Measurements from ENCODE around the gene HS3ST3B1. TPM values are rescaled to one million over a fixed set of nuclear protein-coding genes. Genes with fewer than 3 reads are reported as not detected.

The HS3ST3B1 gene
- total and polyA plus RNA-seq, 2 experiments from 2014 or later, result 8.1 to 17.7 TPM

GRCh38 chr17:14311186-14311705 is 10.4 kb downstream of the HS3ST3B1 start:
- TF ChIP-seq NANOG (IDR thresholded peaks at IDR 0.05; ENCODE audit: borderline replicate concordance) (no peak), ZNF331 (CRISPR knock-in tag; IDR thresholded peaks at IDR 0.05; ENCODE audit: low read depth) (no peak), ZNF114 (CRISPR knock-in tag; IDR thresholded peaks at IDR 0.05) (no peak), STAT1 (IDR thresholded peaks at IDR 0.05; ENCODE audit: unreplicated experiment) (no peak), REST (IDR thresholded peaks at IDR 0.05; ENCODE audit: unreplicated experiment) (no peak), ETS1 (IDR thresholded peaks at IDR 0.05) (no peak), EZH2phosphoT487 (IDR thresholded peaks at IDR 0.05; ENCODE audit: unreplicated experiment) (no peak), ZNF462 (CRISPR knock-in tag; IDR thresholded peaks at IDR 0.05) (no peak), CREB1 (CRISPR knock-in tag; IDR thresholded peaks at IDR 0.05; ENCODE audit: low read depth) (no peak), JUNB (IDR thresholded peaks at IDR 0.05; ENCODE audit: unreplicated experiment) (no peak), POLR2AphosphoS5 (IDR thresholded peaks at IDR 0.05; ENCODE audit: low read depth) (no peak), EZH2 (IDR thresholded peaks at IDR 0.05; ENCODE audit: low read depth, unreplicated experiment) (no peak), CTCF (conservative IDR thresholded peaks at IDR 0.05; ENCODE audit: low read depth in 2 of 2) (no peak)
- H3K4me1 Mint-ChIP-seq, result peaks cover 62% of the 10 kb centered on the region
- DNase-seq (ENCODE audit: low spot score), result no peak
- no peak overlapping the region for H3K27ac Mint-ChIP-seq
- no peaks in the 10 kb centered on the region for H3K9me2 ChIP-seq (ENCODE audit: insufficient read depth)
- no peak for ATAC-seq
- peaks cover 60% of the 10 kb centered on the region for H3K4me1 ChIP-seq (ENCODE audit: insufficient read depth)
- peaks cover 5% of the 10 kb centered on the region; the same call in 2 of the 3 replicates for H3K9me3 Mint-ChIP-seq
- H3K79me2 ChIP-seq (replicated peaks; ENCODE audit: insufficient read depth), result peaks cover 49% of the 10 kb centered on the region
- peaks cover 4% of the 10 kb centered on the region; the same call in 1 of the 2 replicates for H3F3A ChIP-seq (replicated peaks; ENCODE audit: low read depth)
- no peak overlapping the region; the same call in 1 of the 2 replicates for H3K4me3 ChIP-seq
- H3K36me3 Mint-ChIP-seq (ENCODE audit: low read depth), result peaks cover 18% of the 10 kb centered on the region
- H3K27ac ChIP-seq (ENCODE audit: low read depth), result no peak overlapping the region
- no peaks in the 10 kb centered on the region for H4K20me1 ChIP-seq (replicated peaks; ENCODE audit: insufficient read depth)
- peaks cover 4% of the 10 kb centered on the region for H3K27me3 ChIP-seq (ENCODE audit: insufficient read depth)
- H3K36me3 ChIP-seq (ENCODE audit: insufficient read depth), result no peaks in the 10 kb centered on the region
- peaks cover 7% of the 10 kb centered on the region for H3K27me3 Mint-ChIP-seq (ENCODE audit: insufficient read depth, low read depth, poor library complexity)
- peak overlapping the region; percentile 93; the same call in 1 of the 2 replicates for H3K4me2 ChIP-seq
- H3K4me3 Mint-ChIP-seq, result no peak overlapping the region
- no peak overlapping the region for H2AFZ ChIP-seq
